ENCODE measurements around the gene CCDC86. TPM values are rescaled to one million over a fixed set of nuclear protein-coding genes. Genes with fewer than 3 reads are reported as not detected.

The CCDC86 gene
- total and polyA plus RNA-seq, 10 of the 15 experiments (the other 5 are each of a cell fraction or from before 2014, with no cell fraction given) = 2.0 to 87.2 (median 38.7) TPM

- TF ChIP-seq TCF3 (IDR thresholded peaks at IDR 0.05; ENCODE audit: borderline replicate concordance, insufficient read depth, low read depth, low read length) = peak; percentile 68; the same call in 1 of the 2 replicates
- TF ChIP-seq BCLAF1 (IDR thresholded peaks at IDR 0.05) = no peak
- peak; percentile 59; the same call in 1 of the 2 replicates for TF ChIP-seq PML (IDR thresholded peaks at IDR 0.05; ENCODE audit: low read length)
- TF ChIP-seq CTCF (IDR thresholded peaks at IDR 0.05 in 2 of 3, conservative IDR thresholded peaks at IDR 0.05 in 1 of 3; ENCODE audit: control insufficient read depth in 2 of 3, extremely low read depth in 1 of 3, insufficient read depth in 1 of 3, low read depth in 3 of 3, low read length in 3 of 3) = no peak
- TF ChIP-seq RB1 (IDR thresholded peaks at IDR 0.05; ENCODE audit: borderline replicate concordance) = peak; percentile 73; the same call in 1 of the 2 replicates
- TF ChIP-seq MYC (IDR thresholded peaks at IDR 0.05; ENCODE audit: insufficient read depth, insufficient read length, insufficient replicate concordance, low read length, severe bottlenecking) = peak; percentile 99
- TF ChIP-seq ZBTB40 (IDR thresholded peaks at IDR 0.05; ENCODE audit: borderline replicate concordance) = 0 out of 2 replicates have a peak, but pooled peaks have one; percentile 23
- peak in 1 of 2 experiments; percentile 18; a peak in 1 of 4 replicates for TF ChIP-seq EP300 (IDR thresholded peaks at IDR 0.05; ENCODE audit: borderline replicate concordance in 1 of 2, control insufficient read depth in 1 of 2, low read depth in 2 of 2, low read length in 2 of 2)
- TF ChIP-seq CREM (IDR thresholded peaks at IDR 0.05; ENCODE audit: low read depth) = peak; percentile 100
- TF ChIP-seq SMAD5 (IDR thresholded peaks at IDR 0.05; ENCODE audit: low read depth) = no peak
- TF ChIP-seq MEF2A (IDR thresholded peaks at IDR 0.05; ENCODE audit: insufficient read depth, low read depth, low read length) = peak; percentile 58; the same call in 1 of the 2 replicates
- no peak for TF ChIP-seq POLR2AphosphoS2 (IDR thresholded peaks at IDR 0.05; ENCODE audit: low read depth, low read length)
- TF ChIP-seq STAT3 (IDR thresholded peaks at IDR 0.05; ENCODE audit: low read depth, low read length) = no peak
- TF ChIP-seq KLF5 (IDR thresholded peaks at IDR 0.05; ENCODE audit: partially characterized antibody) = peak; percentile 91
- no peak for TF ChIP-seq ATF2 (IDR thresholded peaks at IDR 0.05; ENCODE audit: low read length)
- peak; percentile 89; the same call in 1 of the 2 replicates for TF ChIP-seq ZNF207 (IDR thresholded peaks at IDR 0.05; ENCODE audit: borderline replicate concordance)
Measured at GRCh38 chr11:60841797-60842667, at the start of gene CCDC86 (continued).

All from GM12878 (cell line).